Tibial artery (tissue), 4 donors: Measurements from ENCODE around the gene UBAC2.
A peak's percentile ranks its signal among the peaks of the same experiment; 100 is the strongest.

Experiments used
- DNase-seq, 2 donors: peaks; one replicate each; pipeline ENCODE4 v3.0.0-alpha.2; 2019
- H3K27ac ChIP-seq, 2 donors: fragments of 200-600 bp; sonication (generic) in 1 of 2; 1 replicate in 1 of 2; 2 replicates in 1 of 2; pipeline ENCODE4 v1.5.1; 2018 to 2019; ENCODE audit warnings: mild to moderate bottlenecking in 1 of 2
- H3K27me3 ChIP-seq, 2 donors: fragments of 200-600 bp; sonication (generic) in 1 of 2; one replicate each; pipeline versions ENCODE4 v1.5.1 to v1.6.0; 2016 to 2019
- H3K36me3 ChIP-seq, 3 donors: fragments of 200-600 bp; sonication (generic) in 2 of 3; one replicate each; pipeline ENCODE4 v1.5.1; 2016 to 2019; ENCODE audit warnings: mild to moderate bottlenecking in 2 of 3
- H3K4me1 ChIP-seq, 4 donors: fragments of 200-600 bp; sonication (generic) in 2 of 4; 1 replicate in 3 of 4; 2 replicates in 1 of 4; pipeline ENCODE4 v1.5.1; 2016 to 2019
- H3K4me3 ChIP-seq, 2 donors: fragments of 200-600 bp; sonication (generic) in 1 of 2; 1 replicate in 1 of 2; 2 replicates in 1 of 2; pipeline ENCODE4 v1.5.1; 2018 to 2019; ENCODE audit warnings: mild to moderate bottlenecking in 2 of 2
- H3K9me3 ChIP-seq, 3 donors: fragments of 200-600 bp; sonication (generic) in 1 of 3; one replicate each; pipeline ENCODE4 v1.5.1; 2016 to 2019
- intact Hi-C: fragments of 100-400 bp; cut with DNase I; formaldehyde crosslinking; loops from one replicate; pipeline ENCODE4 v1.15.0; 2023; ENCODE audit warnings: low total_unique reads
- TF ChIP-seq, protein P1 (sequence below), 2 experiments: fragments of 200-600 bp in 1 of 2; fragments of 450-650 bp in 1 of 2; IDR thresholded peaks; one replicate each; pipeline ENCODE4 v1.5.1; 2017 to 2019; ENCODE audit warnings: antibody characterized with exemption in 2 of 2, mild to moderate bottlenecking in 1 of 2, moderate library complexity in 1 of 2

UBAC2 gene

GRCh38 chr13:99193152-99193551, 7.5 kb upstream of the UBAC2 start:
- TF ChIP-seq, protein P1, sequence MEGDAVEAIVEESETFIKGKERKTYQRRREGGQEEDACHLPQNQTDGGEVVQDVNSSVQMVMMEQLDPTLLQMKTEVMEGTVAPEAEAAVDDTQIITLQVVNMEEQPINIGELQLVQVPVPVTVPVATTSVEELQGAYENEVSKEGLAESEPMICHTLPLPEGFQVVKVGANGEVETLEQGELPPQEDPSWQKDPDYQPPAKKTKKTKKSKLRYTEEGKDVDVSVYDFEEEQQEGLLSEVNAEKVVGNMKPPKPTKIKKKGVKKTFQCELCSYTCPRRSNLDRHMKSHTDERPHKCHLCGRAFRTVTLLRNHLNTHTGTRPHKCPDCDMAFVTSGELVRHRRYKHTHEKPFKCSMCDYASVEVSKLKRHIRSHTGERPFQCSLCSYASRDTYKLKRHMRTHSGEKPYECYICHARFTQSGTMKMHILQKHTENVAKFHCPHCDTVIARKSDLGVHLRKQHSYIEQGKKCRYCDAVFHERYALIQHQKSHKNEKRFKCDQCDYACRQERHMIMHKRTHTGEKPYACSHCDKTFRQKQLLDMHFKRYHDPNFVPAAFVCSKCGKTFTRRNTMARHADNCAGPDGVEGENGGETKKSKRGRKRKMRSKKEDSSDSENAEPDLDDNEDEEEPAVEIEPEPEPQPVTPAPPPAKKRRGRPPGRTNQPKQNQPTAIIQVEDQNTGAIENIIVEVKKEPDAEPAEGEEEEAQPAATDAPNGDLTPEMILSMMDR (IDR thresholded peaks at IDR 0.05), result no peak
- Histone ChIP-seq H3K36me3 (no peaks in the 10 kb centered on the region), H3K9me3 (no peaks in the 10 kb centered on the region), H3K27ac (no peak overlapping the region), H3K4me1 (no peaks in the 10 kb centered on the region), H3K27me3 (no peaks in the 10 kb centered on the region), H3K4me3 (no peak overlapping the region)
- intact Hi-C loops, result no loop called here
- DNase-seq, result no peak

DNA sequence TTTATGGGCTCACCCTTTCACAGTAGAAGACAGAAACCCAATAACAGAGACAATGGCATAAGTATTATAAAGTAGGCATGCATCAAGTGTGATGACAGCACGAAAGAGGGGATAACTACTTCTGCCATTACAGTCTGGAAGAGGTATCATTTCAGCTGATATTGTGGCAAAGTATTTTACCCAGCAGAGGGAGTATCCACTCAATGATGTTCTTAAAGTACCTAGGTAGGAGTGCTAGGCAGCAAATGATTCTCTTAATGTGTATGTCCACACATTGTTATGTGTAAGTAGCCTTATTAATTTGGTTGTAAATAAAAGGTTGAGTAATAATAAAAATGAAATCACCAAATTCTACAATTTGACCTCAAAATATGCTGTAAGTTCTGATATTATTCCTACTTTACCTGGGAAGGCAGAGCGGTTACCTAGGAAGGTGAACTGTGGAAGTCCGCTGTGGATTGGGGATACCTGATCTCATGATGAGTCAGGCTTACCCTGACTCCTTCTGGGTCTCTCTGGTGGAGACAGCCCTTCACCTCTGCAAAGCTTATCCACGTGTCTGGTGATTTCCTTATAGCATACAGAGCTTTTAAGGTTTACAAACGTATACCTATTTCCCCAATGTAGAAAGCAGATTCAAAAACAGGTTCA, 4.1 kb upstream of the UBAC2 start:
- no peaks in the 10 kb centered on the region for H3K9me3 ChIP-seq
- TF ChIP-seq, protein P1 (IDR thresholded peaks at IDR 0.05), result no peak
- H3K27ac ChIP-seq, result no peak overlapping the region
- DNase-seq, result no peak
- H3K4me3 ChIP-seq, result no peak overlapping the region
- peaks cover 0 to under 1% (median 0%) of the 10 kb centered on the region in 4 donors for H3K4me1 ChIP-seq
- no peaks in the 10 kb centered on the region for H3K36me3 ChIP-seq
- intact Hi-C loops, result no loop called here
- no peaks in the 10 kb centered on the region for H3K27me3 ChIP-seq

- Histone ChIP-seq H3K27me3 (no peaks in the 10 kb centered on the region), H3K4me3 (no peak overlapping the region), H3K36me3 (no peaks in the 10 kb centered on the region), H3K27ac (no peak overlapping the region), H3K9me3 (no peaks in the 10 kb centered on the region), H3K4me1 (peaks cover 0 to 7% (median under 1%) of the 10 kb centered on the region in 4 donors)
- TF ChIP-seq, protein P1 (IDR thresholded peaks at IDR 0.05), result no peak
- intact Hi-C loops, result no loop called here
- DNase-seq, result no peak
Observed at GRCh38 chr13:99197117-99197651, 3.5 kb upstream of the UBAC2 start.

DNA sequence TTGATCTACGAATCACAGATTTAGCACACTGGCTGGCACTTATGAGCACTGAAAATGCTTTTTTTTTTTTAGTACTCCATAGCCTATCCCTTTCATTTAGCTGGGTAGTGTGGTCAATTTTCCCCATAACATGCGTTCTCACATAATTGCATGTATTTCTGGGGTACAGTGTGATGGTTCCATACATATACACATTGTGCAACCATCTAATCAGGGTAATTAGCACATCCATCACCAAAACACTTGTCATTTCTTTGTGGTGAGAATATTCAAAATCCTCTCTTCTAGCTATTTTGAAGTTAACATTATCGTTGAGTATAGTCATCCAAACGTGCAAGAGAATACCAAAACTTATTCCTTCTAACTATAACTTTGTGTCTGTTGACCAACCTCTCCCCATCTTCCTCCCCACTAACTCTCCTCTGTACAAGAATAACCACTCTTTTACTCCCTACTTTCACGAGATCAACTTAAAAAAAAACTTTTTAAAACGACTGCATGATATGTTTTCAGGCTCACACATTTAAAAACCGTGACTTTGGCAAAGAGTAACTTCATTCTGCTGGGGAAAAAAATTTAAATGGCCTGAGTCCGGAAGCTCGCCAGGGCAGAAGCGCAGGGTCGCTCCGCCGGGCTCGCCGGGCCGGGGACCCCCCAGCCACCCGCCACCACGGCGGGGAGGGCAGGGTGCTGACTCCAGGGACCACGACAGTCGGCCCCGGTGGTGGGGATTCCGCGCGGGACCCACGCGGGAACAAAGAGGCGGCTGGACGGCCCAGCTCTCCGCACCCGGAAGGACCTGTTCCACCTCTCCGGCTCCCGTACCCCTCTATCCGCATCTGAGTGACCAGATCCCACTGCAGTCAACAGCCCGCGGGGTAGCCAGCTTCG, 868 bp upstream of the UBAC2 start:
- intact Hi-C loops, result no loop called here
- DNase-seq, result peak in 1 of 2 donors; percentile 76
- no peaks in the 10 kb centered on the region for H3K9me3 ChIP-seq
- H3K27me3 ChIP-seq, result no peaks in the 10 kb centered on the region
- peaks cover 0 to 19% (median 8%) of the 10 kb centered on the region in 4 donors for H3K4me1 ChIP-seq
- H3K4me3 ChIP-seq, result peak overlapping the region; percentile 96
- H3K27ac ChIP-seq, result peak overlapping the region; percentile 90 to 97
- TF ChIP-seq, protein P1 (IDR thresholded peaks at IDR 0.05), result no peak
- H3K36me3 ChIP-seq, result no peaks in the 10 kb centered on the region

DNA sequence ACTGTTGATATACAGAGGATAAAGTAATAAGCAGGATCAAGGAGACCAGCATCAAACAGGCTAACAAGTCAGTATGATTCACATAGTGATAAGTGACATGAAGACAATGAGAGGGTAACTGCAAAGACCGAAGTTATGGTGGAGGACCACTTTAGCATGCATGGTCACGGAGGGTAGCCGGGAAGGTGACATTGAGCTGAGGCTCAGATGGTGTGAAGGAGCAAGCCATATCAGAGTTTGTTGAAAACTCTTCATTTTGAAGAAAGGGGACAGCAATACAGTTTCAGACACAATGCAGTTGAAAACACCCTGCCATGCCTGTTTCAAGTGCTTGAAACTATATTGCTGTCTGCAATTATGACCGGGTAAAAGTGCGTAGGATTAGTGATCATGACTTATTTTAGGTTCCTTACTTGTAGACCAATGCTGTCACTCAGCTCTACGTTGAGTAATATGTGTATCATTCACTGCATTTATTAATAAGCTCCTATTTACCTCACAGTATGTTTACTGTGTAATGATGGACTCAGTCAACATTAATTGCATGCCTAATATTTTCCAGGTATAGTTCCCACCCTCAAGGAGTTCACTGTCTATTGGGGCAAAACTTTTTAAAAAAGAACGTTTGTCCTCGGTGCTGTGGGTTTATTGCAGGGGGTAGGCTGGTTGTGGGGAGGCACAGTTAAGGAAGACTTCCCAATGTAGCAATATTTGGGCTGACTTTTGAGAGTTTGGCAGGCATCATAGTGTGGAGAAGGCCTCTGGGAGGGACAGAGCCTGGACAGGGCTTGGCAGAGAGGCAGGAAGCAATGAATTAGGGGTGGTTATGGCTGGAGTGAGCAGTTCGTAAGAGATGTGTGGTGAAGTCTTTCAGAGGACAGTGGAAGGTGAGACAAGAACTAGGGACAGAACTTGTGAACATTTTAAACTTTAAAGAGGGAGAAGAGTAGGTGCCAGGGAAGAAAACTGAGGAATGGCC, 3.2 kb downstream of the UBAC2 start:
- Histone ChIP-seq H3K27me3 (no peaks in the 10 kb centered on the region), H3K4me1 (peaks cover 0 to 19% (median 8%) of the 10 kb centered on the region in 4 donors), H3K9me3 (no peaks in the 10 kb centered on the region), H3K27ac (no peak overlapping the region), H3K36me3 (peaks cover 0 to 14% (median 0%) of the 10 kb centered on the region in 3 donors), H3K4me3 (no peak overlapping the region)
- intact Hi-C loops, result no loop called here
- DNase-seq, result no peak
- TF ChIP-seq, protein P1 (IDR thresholded peaks at IDR 0.05), result no peak
